Mesendoderm (in vitro differentiated cells): Measurements from ENCODE around the gene RHOT1.
A peak's percentile ranks its signal among the peaks of the same experiment; 100 is the strongest.

Source experiments
- DNase-seq: peaks from one replicate; pipeline ENCODE4 v3.0.0; 2013
- H2AK5ac ChIP-seq: 2 replicates; pipeline ENCODE4 v1.6.1; 2013; ENCODE audit warnings: low read length, inconsistent platforms
- H2BK120ac ChIP-seq: 2 replicates; pipeline ENCODE4 v1.6.1; 2013; ENCODE audit warnings: low read depth, mild to moderate bottlenecking, low read length, moderate library complexity, mixed read lengths
- H2BK15ac ChIP-seq: replicated peaks from 2 replicates; pipeline ENCODE4 v1.6.1; 2013; ENCODE audit warnings: low read depth, mild to moderate bottlenecking, moderate library complexity
- H2BK5ac ChIP-seq: 2 replicates; pipeline ENCODE4 v1.6.1; 2013; ENCODE audit warnings: low read length, inconsistent platforms
- H3K18ac ChIP-seq: 2 replicates; pipeline ENCODE4 v1.6.1; 2013; ENCODE audit warnings: mild to moderate bottlenecking, low read length, mixed read lengths
- H3K23ac ChIP-seq: one replicate; pipeline ENCODE4 v1.6.1; 2013; ENCODE audit warnings: low read length
- H3K27ac ChIP-seq: 2 replicates; pipeline ENCODE4 v1.5.1; 2013; ENCODE audit warnings: low read depth, mild to moderate bottlenecking, inconsistent platforms, low read length, moderate library complexity
- H3K27me3 ChIP-seq: 2 replicates; pipeline ENCODE4 v1.6.1; 2013; ENCODE audit warnings: low read length, control low read depth, mild to moderate bottlenecking, inconsistent platforms; ENCODE audit not compliant: insufficient read depth, poor library complexity
- H3K36me3 ChIP-seq: 2 replicates; pipeline ENCODE4 v1.6.1; 2013; ENCODE audit warnings: low read length, inconsistent platforms; ENCODE audit not compliant: control insufficient read depth, insufficient read depth
- H3K4ac ChIP-seq: one replicate; pipeline ENCODE4 v1.6.1; 2013; ENCODE audit warnings: low read depth, mild to moderate bottlenecking, low read length, moderate library complexity
- H3K4me1 ChIP-seq: 2 replicates; pipeline ENCODE4 v1.6.1; 2013; ENCODE audit warnings: low read depth, low read length, inconsistent platforms; ENCODE audit not compliant: control insufficient read depth
- H3K4me2 ChIP-seq: 2 replicates; pipeline ENCODE4 v1.6.1; 2013; ENCODE audit warnings: low read length
- H3K4me3 ChIP-seq: 2 replicates; pipeline ENCODE4 v1.5.1; 2013; ENCODE audit warnings: mild to moderate bottlenecking, low read length
- H3K56ac ChIP-seq: one replicate; pipeline ENCODE4 v1.6.1; 2013; ENCODE audit warnings: low read length
- H3K79me1 ChIP-seq: 2 replicates; pipeline ENCODE4 v1.6.1; 2013; ENCODE audit warnings: low read length, inconsistent platforms
- H3K79me2 ChIP-seq: 2 replicates; pipeline ENCODE4 v1.6.1; 2013; ENCODE audit warnings: mild to moderate bottlenecking, low read length; ENCODE audit not compliant: control insufficient read depth, insufficient read depth
- H3K9ac ChIP-seq: 2 replicates; pipeline ENCODE4 v1.6.1; 2013; ENCODE audit warnings: low read length, inconsistent platforms
- H4K5ac ChIP-seq: one replicate; pipeline ENCODE4 v1.6.1; 2013; ENCODE audit warnings: low read length
- H4K8ac ChIP-seq: one replicate; pipeline ENCODE4 v1.6.1; 2013; ENCODE audit warnings: low read depth, mild to moderate bottlenecking, control low read depth, low read length, moderate library complexity
- WGBS: extraction: QIAGEN DNeasy Blood & Tissue Kit; methylation state at CpG from one replicate; pipeline ENCODE4 v1.1.7; 2013; ENCODE audit warnings: low lambda C conversion rate, missing lambda C conversion rate; ENCODE audit not compliant: insufficient coverage; ENCODE audit errors: extremely low coverage; 5-methylcytosine and 5-hydroxymethylcytosine counted together

Gene RHOT1

GRCh38 chr17:32267690-32268205 lies 125.4 kb downstream of the RHOT1 start:
- Histone ChIP-seq H3K79me1 (no peaks in the 10 kb centered on the region), H3K4me2 (peak overlapping the region; percentile 43), H2BK5ac (no peak overlapping the region), H3K27me3 (peaks cover 2% of the 10 kb centered on the region), H4K5ac (no peak overlapping the region), H4K8ac (no peak overlapping the region), H2BK15ac (no peak overlapping the region), H3K9ac (no peak overlapping the region), H2BK120ac (no peak overlapping the region), H3K4ac (no peak overlapping the region), H3K79me2 (no peaks in the 10 kb centered on the region), H3K18ac (no peak overlapping the region), H3K4me3 (no peak overlapping the region), H3K36me3 (no peaks in the 10 kb centered on the region), H3K27ac (no peak overlapping the region), H3K56ac (no peak overlapping the region), H2AK5ac (no peak overlapping the region), H3K23ac (no peak overlapping the region), H3K4me1 (peaks cover 8% of the 10 kb centered on the region)
- peak; percentile 62 for DNase-seq
- WGBS, result no CpG with 5 or more reads among the region's 10 CpGs

GRCh38 chr17:32268734-32269288 lies 126.5 kb downstream of the RHOT1 start:
- H3K27ac ChIP-seq, result no peak overlapping the region
- no peak for DNase-seq
- no peaks in the 10 kb centered on the region for H3K79me2 ChIP-seq
- H3K4ac ChIP-seq, result no peak overlapping the region
- H3K4me3 ChIP-seq, result no peak overlapping the region
- WGBS, result no CpG with 5 or more reads among the region's 7 CpGs
- H3K27me3 ChIP-seq, result peaks cover 2% of the 10 kb centered on the region
- no peak overlapping the region for H2BK15ac ChIP-seq
- no peak overlapping the region for H2BK5ac ChIP-seq
- H3K36me3 ChIP-seq, result no peaks in the 10 kb centered on the region
- H4K8ac ChIP-seq, result no peak overlapping the region
- H3K18ac ChIP-seq, result no peak overlapping the region
- H2BK120ac ChIP-seq, result no peak overlapping the region
- H3K4me2 ChIP-seq, result no peak overlapping the region
- no peak overlapping the region for H2AK5ac ChIP-seq
- H3K4me1 ChIP-seq, result peaks cover 8% of the 10 kb centered on the region
- no peak overlapping the region for H4K5ac ChIP-seq
- no peak overlapping the region for H3K56ac ChIP-seq
- H3K23ac ChIP-seq, result no peak overlapping the region
- no peak overlapping the region for H3K9ac ChIP-seq
- H3K79me1 ChIP-seq, result no peaks in the 10 kb centered on the region

- Histone ChIP-seq H3K79me2 (no peaks in the 10 kb centered on the region), H2AK5ac (no peak overlapping the region), H4K8ac (no peak overlapping the region), H3K27ac (no peak overlapping the region), H3K23ac (no peak overlapping the region), H3K4me1 (peaks cover 8% of the 10 kb centered on the region), H3K56ac (no peak overlapping the region), H3K9ac (no peak overlapping the region), H3K27me3 (peaks cover 2% of the 10 kb centered on the region), H2BK120ac (no peak overlapping the region), H3K18ac (no peak overlapping the region), H3K36me3 (no peaks in the 10 kb centered on the region), H3K4me2 (no peak overlapping the region), H3K4ac (no peak overlapping the region), H3K4me3 (no peak overlapping the region), H4K5ac (no peak overlapping the region), H2BK5ac (no peak overlapping the region), H2BK15ac (no peak overlapping the region), H3K79me1 (no peaks in the 10 kb centered on the region)
- no peak for DNase-seq
- no CpG with 5 or more reads among the region's 11 CpGs for WGBS
Measured at GRCh38 chr17:32269377-32269776, 127.1 kb downstream of the RHOT1 start.

- Histone ChIP-seq H3K79me1 (no peaks in the 10 kb centered on the region), H3K4me2 (no peak overlapping the region), H3K9ac (no peak overlapping the region), H3K27ac (no peak overlapping the region), H3K18ac (no peak overlapping the region), H3K27me3 (peaks cover 2% of the 10 kb centered on the region), H3K4ac (no peak overlapping the region), H2BK120ac (no peak overlapping the region), H4K5ac (no peak overlapping the region), H3K4me1 (peaks cover 1% of the 10 kb centered on the region), H3K56ac (no peak overlapping the region), H2BK15ac (no peak overlapping the region), H2AK5ac (no peak overlapping the region), H3K4me3 (no peak overlapping the region), H4K8ac (no peak overlapping the region), H3K36me3 (no peaks in the 10 kb centered on the region), H2BK5ac (no peak overlapping the region), H3K79me2 (no peaks in the 10 kb centered on the region), H3K23ac (no peak overlapping the region)
- no CpG with 5 or more reads among the region's 8 CpGs for WGBS
- no peak for DNase-seq
Measured at GRCh38 chr17:32271844-32272243, 129.5 kb downstream of the RHOT1 start.

- no peak for DNase-seq
- Histone ChIP-seq H3K79me1 (no peaks in the 10 kb centered on the region), H3K36me3 (no peaks in the 10 kb centered on the region), H3K56ac (no peak overlapping the region), H3K4me3 (no peak overlapping the region), H3K27me3 (no peaks in the 10 kb centered on the region), H2AK5ac (no peak overlapping the region), H4K8ac (no peak overlapping the region), H3K18ac (no peak overlapping the region), H3K27ac (no peak overlapping the region), H2BK5ac (no peak overlapping the region), H2BK120ac (no peak overlapping the region), H3K79me2 (no peaks in the 10 kb centered on the region), H4K5ac (no peak overlapping the region), H3K9ac (no peak overlapping the region), H2BK15ac (no peak overlapping the region), H3K4ac (no peak overlapping the region), H3K23ac (no peak overlapping the region), H3K4me2 (no peak overlapping the region), H3K4me1 (no peaks in the 10 kb centered on the region)
- WGBS, result no CpG with 5 or more reads among the region's 5 CpGs
Measured at GRCh38 chr17:32274101-32274500, 131.8 kb downstream of the RHOT1 start.

GRCh38 chr17:32274643-32275042 lies 132.3 kb downstream of the RHOT1 start:
- no peak overlapping the region for H2AK5ac ChIP-seq
- H3K4me2 ChIP-seq, result no peak overlapping the region
- peak overlapping the region; percentile 35 for H3K56ac ChIP-seq
- H3K79me2 ChIP-seq, result no peaks in the 10 kb centered on the region
- H3K79me1 ChIP-seq, result no peaks in the 10 kb centered on the region
- H3K23ac ChIP-seq, result no peak overlapping the region
- no peak overlapping the region for H2BK5ac ChIP-seq
- DNase-seq, result no peak
- H3K27me3 ChIP-seq, result no peaks in the 10 kb centered on the region
- no peaks in the 10 kb centered on the region for H3K36me3 ChIP-seq
- H3K4me1 ChIP-seq, result no peaks in the 10 kb centered on the region
- H3K4ac ChIP-seq, result no peak overlapping the region
- no peak overlapping the region for H3K9ac ChIP-seq
- no peak overlapping the region for H3K18ac ChIP-seq
- no CpG with 5 or more reads among the region's 6 CpGs for WGBS
- no peak overlapping the region for H4K8ac ChIP-seq
- no peak overlapping the region for H2BK120ac ChIP-seq
- H3K4me3 ChIP-seq, result no peak overlapping the region
- no peak overlapping the region for H4K5ac ChIP-seq
- H3K27ac ChIP-seq, result no peak overlapping the region
- no peak overlapping the region for H2BK15ac ChIP-seq
